OCI-LY7 (cell line): Measurements from ENCODE around the gene TBC1D19. TPM values are rescaled to one million over a fixed set of nuclear protein-coding genes. Genes with fewer than 3 reads are reported as not detected.
"Not testable (repeated sequence)": the region's sequence is repeated elsewhere in the genome, so short reads cannot be mapped to it uniquely, and the experiment has no call there.

Experiments
- BruUV-seq: library from RNA; stranded (reverse); fragments of 400-500 nt; replicated peaks from 2 replicates; lab custom pipeline; 2021; lab: Mats Ljungman, UMichigan
- CTCF ChIA-PET: fragments of 300-600 bp; sonication (Branson Sonifier 250); formaldehyde crosslinking; loops from one replicate; lab custom pipeline; 2022; ENCODE audit warnings: antibody characterized with exemption; ENCODE audit not compliant: unreplicated experiment; lab: Charles Lee
- POLR2A ChIA-PET: fragments of 300-600 bp; sonication (Branson Sonifier 250); formaldehyde crosslinking; loops from one replicate; lab custom pipeline; 2022; ENCODE audit warnings: antibody characterized with exemption; lab: Charles Lee
- DNase-seq: peaks from one replicate; pipeline ENCODE4 v3.0.0-alpha.2; 2015; ENCODE audit warnings: low spot score
- H2AFZ ChIP-seq: fragments of 200-600 bp; sonication (generic), shearing (Covaris generic); 2 replicates; pipeline ENCODE4 v1.6.1; 2014; ENCODE audit warnings: mild to moderate bottlenecking, antibody characterized with exemption, low read length, moderate library complexity
- H3K27ac ChIP-seq: fragments of 200-600 bp; sonication (generic); 2 replicates; pipeline ENCODE4 v1.5.1; 2014; ENCODE audit warnings: mixed run types, low read depth, mild to moderate bottlenecking, moderate library complexity, low read length, inconsistent platforms; ENCODE audit not compliant: poor library complexity, severe bottlenecking
- H3K36me3 ChIP-seq: fragments of 200-600 bp; sonication (generic); 2 replicates; pipeline ENCODE4 v1.6.1; 2014; ENCODE audit warnings: mild to moderate bottlenecking, antibody characterized with exemption, low read length, moderate library complexity, mixed read lengths; ENCODE audit not compliant: insufficient read depth
- H3K4me1 ChIP-seq: fragments of 200-600 bp; sonication (generic); 2 replicates; pipeline ENCODE4 v1.5.1; 2014; ENCODE audit warnings: mild to moderate bottlenecking, low read length; ENCODE audit not compliant: insufficient read depth, poor library complexity, severe bottlenecking
- H3K4me2 ChIP-seq: fragments of 200-600 bp; sonication (generic); 2 replicates; pipeline ENCODE4 v1.6.1; 2014; ENCODE audit warnings: mild to moderate bottlenecking, low read length
- H3K4me3 ChIP-seq: fragments of 200-600 bp; sonication (generic); 2 replicates; pipeline ENCODE4 v1.5.1; 2014; ENCODE audit warnings: mild to moderate bottlenecking, low read depth, low read length; ENCODE audit not compliant: poor library complexity, severe bottlenecking
- H3K79me2 ChIP-seq: fragments of 200-600 bp; sonication (generic); 2 replicates; pipeline ENCODE4 v1.6.1; 2016; ENCODE audit warnings: low read depth, mild to moderate bottlenecking, low read length, moderate library complexity, mixed read lengths; ENCODE audit not compliant: insufficient read depth
- H3K9me2 ChIP-seq: fragments of 200-600 bp; sonication (generic); 2 replicates; pipeline ENCODE4 v1.6.1; 2016; ENCODE audit warnings: mild to moderate bottlenecking, low read length, mixed read lengths; ENCODE audit not compliant: insufficient read depth
- H3K9me3 ChIP-seq: fragments of 200-600 bp; sonication (generic); 2 replicates; pipeline ENCODE4 v1.6.1; 2014; ENCODE audit warnings: mild to moderate bottlenecking, mixed run types, low read length, mixed read lengths
- H4K20me1 ChIP-seq: fragments of 200-600 bp; sonication (generic); 2 replicates; pipeline ENCODE4 v1.6.1; 2014; ENCODE audit warnings: mild to moderate bottlenecking, antibody characterized with exemption, low read length, moderate library complexity, mixed read lengths; ENCODE audit not compliant: insufficient read depth
- EZH2phosphoT487 ChIP-seq: fragments of 200-600 bp; sonication (generic); IDR thresholded peaks from 2 replicates; pipeline ENCODE4 v1.6.1; 2018; ENCODE audit warnings: low read depth, borderline replicate concordance, mild to moderate bottlenecking, mixed run types, antibody characterized with exemption, low read length, moderate library complexity, mixed read lengths
- intact Hi-C: fragments of 100-400 bp; cut with micrococcal nuclease; formaldehyde crosslinking; loops from one replicate; pipeline ENCODE4 v1.10.0; 2022; ENCODE audit not compliant: unreplicated experiment
- total RNA-seq, 2 experiments: library from RNA; depleted of rRNA in 1 of 2; stranded (reverse); fragments of >200 nt in 1 of 2; shearing (Covaris generic) in 1 of 2; gene quantifications; 2 replicates each; pipeline ENCODE4 v1.2.3, GENCODE V29; 2014 to 2022
- TF ChIP-seq, protein P1 (sequence below): fragments of 200-600 bp; sonication (generic); conservative IDR thresholded peaks from 2 replicates; pipeline ENCODE4 v1.5.1; 2014; ENCODE audit warnings: mild to moderate bottlenecking, antibody characterized with exemption, low read length, moderate library complexity, mixed read lengths

The TBC1D19 gene
- total RNA-seq, 2 experiments from 2014 or later: 10.1 to 11.0 TPM

DNA sequence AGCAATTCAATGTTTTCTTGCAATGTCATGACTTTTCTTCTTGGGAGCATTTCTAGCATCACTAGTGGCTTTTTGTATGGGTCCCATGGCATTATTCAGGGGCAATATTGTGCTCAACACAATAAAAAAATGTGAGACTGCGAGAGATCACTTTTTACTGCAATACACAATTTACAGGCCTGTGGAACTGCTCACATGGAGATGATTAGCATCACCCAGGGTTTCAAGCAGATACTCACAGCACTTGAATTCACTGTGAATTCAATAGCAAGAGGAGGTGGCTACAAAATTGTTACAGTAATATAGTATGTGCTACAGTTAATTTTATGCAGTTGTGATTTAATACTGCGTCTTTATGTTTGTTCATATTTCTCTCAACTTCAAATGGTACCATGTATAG is 50.4 kb downstream of the TBC1D19 start:
- DNase-seq: no peak
- TF ChIP-seq, protein P1, sequence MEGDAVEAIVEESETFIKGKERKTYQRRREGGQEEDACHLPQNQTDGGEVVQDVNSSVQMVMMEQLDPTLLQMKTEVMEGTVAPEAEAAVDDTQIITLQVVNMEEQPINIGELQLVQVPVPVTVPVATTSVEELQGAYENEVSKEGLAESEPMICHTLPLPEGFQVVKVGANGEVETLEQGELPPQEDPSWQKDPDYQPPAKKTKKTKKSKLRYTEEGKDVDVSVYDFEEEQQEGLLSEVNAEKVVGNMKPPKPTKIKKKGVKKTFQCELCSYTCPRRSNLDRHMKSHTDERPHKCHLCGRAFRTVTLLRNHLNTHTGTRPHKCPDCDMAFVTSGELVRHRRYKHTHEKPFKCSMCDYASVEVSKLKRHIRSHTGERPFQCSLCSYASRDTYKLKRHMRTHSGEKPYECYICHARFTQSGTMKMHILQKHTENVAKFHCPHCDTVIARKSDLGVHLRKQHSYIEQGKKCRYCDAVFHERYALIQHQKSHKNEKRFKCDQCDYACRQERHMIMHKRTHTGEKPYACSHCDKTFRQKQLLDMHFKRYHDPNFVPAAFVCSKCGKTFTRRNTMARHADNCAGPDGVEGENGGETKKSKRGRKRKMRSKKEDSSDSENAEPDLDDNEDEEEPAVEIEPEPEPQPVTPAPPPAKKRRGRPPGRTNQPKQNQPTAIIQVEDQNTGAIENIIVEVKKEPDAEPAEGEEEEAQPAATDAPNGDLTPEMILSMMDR: no peak
- TF ChIP-seq EZH2phosphoT487: no peak
- H3K4me1 ChIP-seq: no peaks in the 10 kb centered on the region
- H3K36me3 ChIP-seq: no peaks in the 10 kb centered on the region
- H3K4me2 ChIP-seq: no peak overlapping the region
- ChIA-PET CTCF (no interaction called here), POLR2A (interaction anchor here (0.9 to 1.5 kb wide), 3 partner anchors 10 to 33 kb away, joined by 3 read pairs; no protein-coding TSS in a partner anchor)
- H2AFZ ChIP-seq: no peak overlapping the region
- no peak overlapping the region for H3K27ac ChIP-seq
- H3K9me2 ChIP-seq: no peaks in the 10 kb centered on the region
- no peaks in the 10 kb centered on the region for H4K20me1 ChIP-seq
- H3K9me3 ChIP-seq: no peaks in the 10 kb centered on the region
- no peak overlapping the region for H3K4me3 ChIP-seq
- intact Hi-C loops: no loop called here
- no TSS peak for BruUV-seq
- no peaks in the 10 kb centered on the region for H3K79me2 ChIP-seq

DNA sequence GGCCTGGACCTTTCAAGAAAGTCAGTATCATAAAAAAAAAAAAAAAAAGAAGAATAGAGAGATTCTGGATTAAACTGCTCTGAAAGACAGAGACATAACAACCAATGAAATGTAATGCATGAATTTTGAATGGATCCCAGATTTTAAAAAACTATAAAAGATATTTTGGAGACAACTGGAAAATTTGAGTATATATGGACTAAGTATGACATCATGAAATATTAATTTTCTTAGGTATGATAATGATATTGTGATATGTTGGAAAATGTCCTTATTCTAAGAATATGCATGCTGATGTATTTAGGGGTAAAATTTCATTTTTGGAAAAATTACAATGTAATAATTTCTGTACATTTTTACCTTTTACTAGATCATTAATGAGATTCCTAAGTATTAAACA is 52.6 kb downstream of the TBC1D19 start:
- no peak for DNase-seq
- Histone ChIP-seq H3K9me3 (no peaks in the 10 kb centered on the region), H3K36me3 (peaks cover 7% of the 10 kb centered on the region), H2AFZ (no peak overlapping the region), H3K4me2 (no peak overlapping the region), H4K20me1 (no peaks in the 10 kb centered on the region), H3K4me3 (no peak overlapping the region), H3K4me1 (no peaks in the 10 kb centered on the region), H3K27ac (no peak overlapping the region), H3K79me2 (no peaks in the 10 kb centered on the region), H3K9me2 (no peaks in the 10 kb centered on the region)
- BruUV-seq: no TSS peak
- ChIA-PET CTCF (no interaction called here), POLR2A (no interaction called here)
- TF ChIP-seq EZH2phosphoT487: no peak
- TF ChIP-seq, protein P1: no peak
- intact Hi-C loops: no loop called here

DNA sequence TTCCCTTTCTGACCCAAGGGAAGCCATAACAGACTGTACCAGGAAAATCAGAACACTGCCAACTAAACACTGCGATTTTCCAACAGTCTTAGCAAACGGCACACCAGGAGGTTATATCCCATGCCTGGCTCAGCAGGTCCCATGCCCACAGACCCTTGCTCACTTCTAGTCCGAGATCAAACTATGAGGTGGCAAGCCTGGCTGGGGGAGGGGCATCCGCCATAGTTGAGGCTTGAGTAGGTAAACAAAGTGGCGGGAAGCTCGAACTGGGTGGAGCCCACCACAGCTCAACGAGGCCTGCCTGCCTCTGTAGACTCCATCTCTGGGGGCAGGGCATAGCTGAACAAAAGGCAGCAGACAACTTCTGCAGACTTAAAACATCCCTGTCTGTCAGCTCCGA is 56.8 kb downstream of the TBC1D19 start:
- H3K4me3 ChIP-seq, intact Hi-C loops, H2AFZ ChIP-seq, H3K9me3 ChIP-seq, BruUV-seq, H3K9me2 ChIP-seq, H3K36me3 ChIP-seq, H3K79me2 ChIP-seq, CTCF ChIA-PET, H3K4me1 ChIP-seq, H3K27ac ChIP-seq, H4K20me1 ChIP-seq, DNase-seq, POLR2A ChIA-PET, H3K4me2 ChIP-seq: not testable (repeated sequence)
